Nephron (organoid): ENCODE results near the gene FCSK.

ENCODE experiments used
- H3K27ac Mint-ChIP-seq, 3 experiments: 2 replicates each; pipeline ENCODE4 v1.8.0; 2020; ENCODE audit warnings: mixed read lengths in 3 of 3, mild to moderate bottlenecking in 2 of 3, moderate library complexity in 1 of 3
- H3K27me3 Mint-ChIP-seq: 2 replicates; pipeline ENCODE4 v1.8.0; 2021; ENCODE audit warnings: low read depth, mild to moderate bottlenecking, moderate library complexity, mixed read lengths
- H3K36me3 Mint-ChIP-seq: 2 replicates; pipeline ENCODE4 v1.8.0; 2020; ENCODE audit warnings: low read depth, mixed read lengths
- H3K4me1 Mint-ChIP-seq: 2 replicates; pipeline ENCODE4 v1.8.0; 2020; ENCODE audit warnings: mixed read lengths
- H3K4me3 Mint-ChIP-seq, 3 experiments: 2 replicates each; pipeline ENCODE4 v1.8.0; 2020; ENCODE audit warnings: mild to moderate bottlenecking in 3 of 3, mixed read lengths in 3 of 3, moderate library complexity in 2 of 3
- H3K9me3 Mint-ChIP-seq: 2 replicates; pipeline ENCODE4 v1.8.0; 2020; ENCODE audit warnings: mixed read lengths
- CTCF ChIP-seq, 3 experiments: fragments of 200-600 bp; sonication (generic); IDR thresholded peaks; one replicate each; pipeline ENCODE4 v1.5.0; 2021; ENCODE audit warnings: antibody characterized with exemption in 3 of 3; ENCODE audit not compliant: unreplicated experiment in 3 of 3

FCSK gene

GRCh38 chr16:70474320-70475053 lies 20.1 kb downstream of the FCSK start:
- Mint-ChIP-seq H3K36me3 (no peaks in the 10 kb centered on the region), H3K4me3 (no peak overlapping the region)
- no peak for TF ChIP-seq CTCF (IDR thresholded peaks at IDR 0.05; ENCODE audit: unreplicated experiment in 3 of 3)

GRCh38 chr16:70475054-70475871 lies 20.9 kb downstream of the FCSK start:
- H3K27me3 Mint-ChIP-seq = no peaks in the 10 kb centered on the region
- H3K4me1 Mint-ChIP-seq = no peaks in the 10 kb centered on the region
- no peak overlapping the region for H3K27ac Mint-ChIP-seq
- no peak for TF ChIP-seq CTCF (IDR thresholded peaks at IDR 0.05; ENCODE audit: unreplicated experiment in 3 of 3)
- no peaks in the 10 kb centered on the region for H3K36me3 Mint-ChIP-seq
- no peak overlapping the region for H3K4me3 Mint-ChIP-seq
- no peaks in the 10 kb centered on the region for H3K9me3 Mint-ChIP-seq

More at GRCh38 chr16:70474320-70475053, 20.1 kb downstream of the FCSK start:
- Mint-ChIP-seq H3K9me3 (no peaks in the 10 kb centered on the region), H3K27ac (no peak overlapping the region), H3K27me3 (no peaks in the 10 kb centered on the region), H3K4me1 (no peaks in the 10 kb centered on the region)

- Mint-ChIP-seq H3K4me3 (no peak overlapping the region), H3K27me3 (no peaks in the 10 kb centered on the region), H3K9me3 (no peaks in the 10 kb centered on the region), H3K36me3 (no peaks in the 10 kb centered on the region), H3K27ac (peak overlapping the region in 2 of 3 experiments; percentile 67 to 76), H3K4me1 (no peaks in the 10 kb centered on the region)
- TF ChIP-seq CTCF (IDR thresholded peaks at IDR 0.05; ENCODE audit: unreplicated experiment in 3 of 3) = no peak
These were observed 22.1 kb downstream of the FCSK start for GRCh38 chr16:70476272-70477020.

- H3K36me3 Mint-ChIP-seq = peaks cover 6% of the 10 kb centered on the region
- H3K9me3 Mint-ChIP-seq = no peaks in the 10 kb centered on the region
- no peak for TF ChIP-seq CTCF (IDR thresholded peaks at IDR 0.05; ENCODE audit: unreplicated experiment in 3 of 3)
- no peak overlapping the region for H3K4me3 Mint-ChIP-seq
- no peaks in the 10 kb centered on the region for H3K27me3 Mint-ChIP-seq
- no peaks in the 10 kb centered on the region for H3K4me1 Mint-ChIP-seq
- H3K27ac Mint-ChIP-seq = no peak overlapping the region
These were observed 23.8 kb downstream of the FCSK start for GRCh38 chr16:70478169-70478568.

- no peak for TF ChIP-seq CTCF (IDR thresholded peaks at IDR 0.05; ENCODE audit: unreplicated experiment in 3 of 3)
- Mint-ChIP-seq H3K9me3 (no peaks in the 10 kb centered on the region), H3K27me3 (no peaks in the 10 kb centered on the region), H3K4me1 (no peaks in the 10 kb centered on the region), H3K4me3 (no peak overlapping the region), H3K36me3 (peaks cover 9% of the 10 kb centered on the region), H3K27ac (no peak overlapping the region)
These were observed 24.5 kb downstream of the FCSK start for GRCh38 chr16:70478912-70479341.
